SK-MEL-5 (cell line): ENCODE results near the gene EXD1. TPM values are rescaled to one million over a fixed set of nuclear protein-coding genes. Genes with fewer than 3 reads are reported as not detected.
"Not testable (repeated sequence)": the region's sequence is repeated elsewhere in the genome, so short reads cannot be mapped to it uniquely, and the experiment has no call there.

Experiments
- DNase-seq: peaks from one replicate; pipeline ENCODE4 v3.0.0-alpha.2; 2016; ENCODE audit warnings: low read depth, low spot score
- in situ Hi-C: cut with HindIII; loops from 2 replicates; pipeline ENCODE4 v1.10.0; 2016; ENCODE audit warnings: low sequenced_read_pairs, high pct_unique_total_duplicates, low pct_unique_long_range_greater_than_20kb
- polyA plus RNA-seq, 2 experiments: library from polyadenylated mRNA; depleted of rRNA; stranded (reverse); fragments of >200 nt; gene quantifications; 2 replicates each; pipeline ENCODE4 v1.2.3, GENCODE V29; 2015
- total RNA-seq: library from RNA; depleted of rRNA; stranded (reverse); fragments of >200 nt; shearing (Covaris generic); gene quantifications from 2 replicates; pipeline ENCODE4 v1.2.3, GENCODE V29; 2014; rRNA removed

EXD1 gene, protein sequence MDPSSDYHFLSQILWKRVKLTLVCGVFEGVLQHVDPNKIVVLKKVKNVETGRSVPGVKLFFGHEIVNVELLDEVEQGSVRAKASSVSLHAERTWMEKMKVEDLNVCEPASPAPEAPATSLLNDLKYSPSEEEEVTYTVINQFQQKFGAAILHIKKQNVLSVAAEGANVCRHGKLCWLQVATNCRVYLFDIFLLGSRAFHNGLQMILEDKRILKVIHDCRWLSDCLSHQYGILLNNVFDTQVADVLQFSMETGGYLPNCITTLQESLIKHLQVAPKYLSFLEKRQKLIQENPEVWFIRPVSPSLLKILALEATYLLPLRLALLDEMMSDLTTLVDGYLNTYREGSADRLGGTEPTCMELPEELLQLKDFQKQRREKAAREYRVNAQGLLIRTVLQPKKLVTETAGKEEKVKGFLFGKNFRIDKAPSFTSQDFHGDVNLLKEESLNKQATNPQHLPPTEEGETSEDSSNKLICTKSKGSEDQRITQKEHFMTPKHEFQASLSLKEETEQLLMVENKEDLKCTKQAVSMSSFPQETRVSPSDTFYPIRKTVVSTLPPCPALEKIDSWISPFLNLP
- 0.51 TPM in 1 of 2 replicates, not detected in the other for total RNA-seq
- polyA plus RNA-seq (2015; cell fraction: cytosol; rRNA removed), result 0.04 TPM in 1 of 2 replicates, not detected in the other
- polyA plus RNA-seq (2015; cell fraction: nucleus; rRNA removed), result 0.11 TPM in 1 of 2 replicates, not detected in the other

DNA sequence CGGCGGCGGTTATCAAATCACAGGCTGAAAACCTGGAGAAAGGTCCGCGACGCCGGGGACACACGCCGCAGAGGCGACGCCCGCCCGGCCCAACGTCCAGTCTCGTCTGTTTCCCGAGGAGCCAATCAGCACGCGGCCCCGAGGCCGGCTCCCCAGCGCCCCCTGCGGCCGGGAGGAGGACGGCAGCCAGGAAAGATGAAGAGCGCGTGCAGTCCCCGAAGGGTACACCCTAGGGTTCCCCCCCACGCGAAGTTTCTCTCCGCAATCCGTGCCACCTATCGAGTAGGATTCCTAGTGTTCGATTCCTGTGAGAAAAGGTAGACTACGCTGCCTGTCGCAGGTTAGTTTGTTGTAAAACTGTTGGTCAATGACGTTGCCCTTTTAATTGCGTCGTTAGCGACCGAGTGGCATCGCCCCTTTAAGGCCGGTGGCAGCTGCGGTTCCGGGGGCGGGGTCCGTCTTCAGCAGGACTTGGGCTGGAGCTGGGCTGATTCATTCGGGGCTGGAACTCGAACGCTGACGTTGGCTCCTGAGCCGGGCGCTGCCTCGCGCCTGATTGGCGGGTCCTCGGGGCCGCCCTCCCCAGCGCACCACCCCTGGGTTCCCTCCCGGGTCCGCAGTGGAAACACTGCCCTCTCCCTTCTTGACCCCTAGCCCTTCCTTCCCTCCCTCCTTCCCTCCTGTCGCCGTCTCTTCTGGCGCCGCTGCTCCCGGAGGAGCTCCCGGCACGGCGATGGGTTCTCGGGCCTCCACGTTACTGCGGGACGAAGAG lies at the start of gene EXD1, which contains the start of gene CHP1:
Gene EXD1, minus strand, starts transcription at position 108 of the 772 bp plus-strand sequence. CDS start 4,182 bp downstream, outside the sequence.
Gene CHP1, plus strand, starts transcription at position 619 of the 772 bp plus-strand sequence. Its CDS starts 115 bp downstream, at position 734.
- peak; percentile 97 for DNase-seq
- in situ Hi-C loops, result no loop called here

DNA sequence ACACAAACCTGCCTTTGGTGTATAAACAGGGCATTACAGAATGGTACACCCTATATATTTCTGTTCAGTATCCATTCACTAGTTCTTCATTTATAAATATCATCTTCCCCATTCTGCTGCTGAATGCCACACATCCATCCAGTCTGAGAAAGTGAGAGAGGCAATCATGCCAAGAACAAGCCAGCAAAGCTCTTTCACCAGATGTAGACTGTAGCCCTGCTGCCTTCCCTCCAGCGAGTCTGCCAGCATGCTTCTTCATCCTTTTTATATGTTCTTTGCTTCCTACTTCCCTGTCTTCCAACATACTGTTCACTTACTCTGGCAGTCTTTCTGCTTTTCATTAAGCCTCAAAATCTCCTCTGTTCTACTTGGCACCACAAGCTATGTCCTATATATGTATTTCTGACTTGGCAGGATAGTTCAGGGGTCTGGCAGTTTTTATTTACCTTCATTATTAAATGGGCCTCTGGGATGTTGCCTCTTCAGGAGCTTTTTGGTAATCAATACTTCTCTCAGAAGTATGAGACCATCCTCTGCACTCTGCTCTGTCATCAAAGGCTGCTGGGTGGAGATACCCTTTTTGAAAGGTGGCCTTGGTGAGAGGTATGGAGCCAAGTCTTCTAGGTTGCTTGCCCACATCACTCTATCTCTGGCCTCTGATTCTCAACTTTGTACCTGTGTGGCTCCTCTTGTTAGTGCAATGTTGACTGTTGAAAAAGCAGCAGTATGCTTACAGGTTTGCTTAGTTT lies 49.2 kb upstream of the EXD1 start:
- DNase-seq, result no peak
- in situ Hi-C loops, result no loop called here

DNA sequence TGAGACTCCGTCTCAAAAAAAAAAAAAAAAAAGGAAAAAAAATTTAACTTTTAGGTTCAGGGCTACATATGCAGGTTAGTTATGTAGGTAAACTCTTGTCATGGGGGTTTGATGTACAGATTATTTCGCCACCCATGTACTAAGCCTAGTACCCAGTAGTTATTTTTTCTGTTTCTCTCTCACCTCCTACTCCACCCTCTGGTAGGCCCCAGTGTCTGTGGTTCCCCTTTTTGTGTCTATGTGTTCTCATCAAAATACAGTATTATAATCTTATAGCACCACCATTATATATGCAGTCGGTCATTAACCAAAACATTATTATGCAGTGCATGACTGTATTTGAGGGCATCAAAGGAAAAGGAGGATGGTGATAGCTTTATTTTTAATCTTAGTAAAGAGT lies 47.8 kb upstream of the EXD1 start:
- in situ Hi-C loops, result no loop called here
- DNase-seq, result no peak

DNA sequence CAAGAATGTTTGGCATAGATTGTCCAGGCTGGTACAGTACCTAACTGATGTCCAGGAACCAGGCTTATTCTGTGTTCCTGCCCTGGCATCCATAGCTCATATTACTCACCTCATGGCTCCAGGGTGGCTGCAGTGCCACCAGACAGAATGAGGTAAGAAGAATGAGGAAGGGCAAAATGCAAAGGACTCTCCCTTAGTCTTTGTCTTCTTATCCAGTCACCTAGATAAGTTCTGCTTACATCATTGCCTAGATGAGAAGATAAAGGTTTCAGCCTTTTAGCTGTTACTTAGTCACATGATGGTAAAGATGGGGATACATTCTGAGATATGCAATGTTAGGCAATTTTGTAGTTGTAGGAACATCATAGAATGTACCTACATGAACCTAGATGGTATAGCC lies 46.3 kb upstream of the EXD1 start:
- DNase-seq, result no peak
- in situ Hi-C loops, result no loop called here

DNA sequence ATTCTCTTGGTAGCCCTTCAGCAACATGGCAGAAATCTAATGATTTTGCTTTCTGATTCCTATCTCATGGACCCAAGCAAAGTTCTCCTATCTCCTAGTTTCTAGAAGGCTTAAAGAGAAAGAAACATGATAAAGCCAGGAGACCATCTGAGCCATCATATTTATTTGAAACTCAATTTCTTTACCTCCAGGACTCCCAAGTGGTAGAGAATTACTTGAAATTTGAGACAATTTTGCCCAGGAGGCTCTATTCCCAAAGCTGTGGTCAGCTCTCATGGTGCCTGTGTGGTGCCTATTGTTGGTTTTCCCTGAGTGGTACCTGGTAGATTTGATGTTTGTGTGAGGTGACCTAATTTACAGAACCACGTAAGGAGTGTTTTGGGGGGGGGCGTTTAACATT lies 39.3 kb upstream of the EXD1 start:
- DNase-seq, result no peak
- in situ Hi-C loops, result no loop called here

DNA sequence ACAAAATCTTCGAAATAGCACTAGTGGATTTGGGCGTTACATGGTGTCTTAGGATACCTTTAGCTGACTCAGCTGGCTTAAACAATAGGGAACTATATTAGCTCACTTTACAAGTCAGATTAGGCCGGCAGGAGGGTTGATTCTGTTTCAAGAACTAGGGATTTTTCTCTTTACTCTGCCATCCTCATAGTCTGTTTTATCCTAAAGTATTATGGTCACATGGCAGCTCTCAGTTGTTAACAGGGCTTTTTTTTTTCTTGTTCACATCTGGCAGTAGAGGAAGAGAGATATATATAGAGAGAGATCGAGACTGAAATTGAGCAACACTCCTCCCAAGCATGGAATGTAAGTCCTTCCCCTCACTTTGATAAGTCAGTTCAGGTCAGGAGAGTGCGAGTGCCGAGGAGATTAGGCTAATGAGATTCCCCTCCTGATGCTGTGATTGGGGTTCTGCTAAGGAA lies 33.4 kb upstream of the EXD1 start:
- in situ Hi-C loops, result no loop called here

DNA sequence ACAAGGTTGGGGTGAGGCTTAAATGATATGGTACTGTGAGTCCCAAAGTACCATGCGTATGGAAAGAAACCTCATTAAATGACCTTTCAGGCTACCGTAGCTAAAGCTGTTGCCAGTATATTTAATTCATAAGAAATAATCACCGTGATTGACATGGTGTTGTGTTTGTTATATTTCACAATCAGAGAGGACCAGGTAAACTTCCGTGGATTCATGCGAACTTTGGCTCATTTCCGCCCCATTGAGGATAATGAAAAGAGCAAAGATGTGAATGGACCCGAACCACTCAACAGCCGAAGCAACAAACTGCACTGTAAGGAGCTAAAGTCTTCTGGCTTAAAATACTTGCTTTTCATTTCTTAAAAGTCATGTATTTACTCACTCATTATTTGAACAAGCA lies 32.0 kb upstream of the EXD1 start:
- DNase-seq, result no peak
- in situ Hi-C loops, result no loop called here

More for the DNA sequence above, 33.4 kb upstream of the EXD1 start:
- no peak for DNase-seq

DNA sequence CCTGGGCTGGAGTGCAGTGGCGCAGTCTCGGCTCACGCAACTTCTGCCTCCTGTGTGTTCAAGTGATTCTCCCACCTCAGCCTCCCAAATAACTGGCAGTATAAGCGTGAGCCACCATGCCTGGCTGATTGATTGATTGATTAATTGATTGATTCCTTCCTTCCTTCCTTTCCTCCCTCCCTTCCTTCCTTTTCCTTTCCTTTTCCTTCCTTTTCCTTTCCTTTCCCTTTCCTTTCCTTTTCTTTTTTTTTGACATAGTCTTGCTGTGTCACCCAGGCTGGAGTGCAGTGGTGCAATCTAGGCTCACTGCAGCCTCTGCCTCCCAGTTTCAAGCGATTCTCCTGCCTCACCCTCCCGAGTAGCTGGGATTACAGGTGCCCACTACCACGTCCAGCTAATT lies 30.4 kb upstream of the EXD1 start:
- in situ Hi-C loops, DNase-seq: not testable (repeated sequence)

DNA sequence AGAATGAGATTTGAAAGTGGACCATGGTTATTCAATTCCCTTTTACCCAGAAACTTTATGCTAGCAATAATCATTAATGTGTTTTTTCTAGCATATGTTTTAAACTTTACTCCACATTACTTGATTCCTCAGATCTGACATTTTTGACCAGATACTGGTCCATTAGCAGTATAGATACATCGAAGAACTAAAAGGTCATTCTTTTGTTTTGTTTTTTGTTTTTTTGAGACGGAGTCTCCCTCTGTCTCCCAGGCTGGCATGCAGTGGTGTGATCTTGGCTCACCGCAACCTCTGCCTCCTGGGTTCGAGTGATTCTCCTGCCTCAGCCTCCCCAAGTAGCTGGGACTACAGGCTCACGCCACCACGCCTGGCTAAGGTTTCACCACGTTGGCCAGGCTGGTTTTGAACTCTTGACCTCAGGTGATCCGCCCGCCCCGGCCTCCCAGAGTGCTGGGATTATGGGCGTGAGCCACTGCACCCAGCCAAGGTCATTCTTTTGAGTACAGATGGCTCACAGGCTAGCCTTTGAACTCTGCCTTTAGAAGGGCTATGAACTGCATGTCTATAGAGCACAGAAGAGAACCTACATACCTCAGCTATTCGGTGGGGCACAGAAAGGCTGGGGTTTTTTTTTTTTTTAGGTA lies 29.1 kb upstream of the EXD1 start:
- in situ Hi-C loops, result no loop called here

DNA sequence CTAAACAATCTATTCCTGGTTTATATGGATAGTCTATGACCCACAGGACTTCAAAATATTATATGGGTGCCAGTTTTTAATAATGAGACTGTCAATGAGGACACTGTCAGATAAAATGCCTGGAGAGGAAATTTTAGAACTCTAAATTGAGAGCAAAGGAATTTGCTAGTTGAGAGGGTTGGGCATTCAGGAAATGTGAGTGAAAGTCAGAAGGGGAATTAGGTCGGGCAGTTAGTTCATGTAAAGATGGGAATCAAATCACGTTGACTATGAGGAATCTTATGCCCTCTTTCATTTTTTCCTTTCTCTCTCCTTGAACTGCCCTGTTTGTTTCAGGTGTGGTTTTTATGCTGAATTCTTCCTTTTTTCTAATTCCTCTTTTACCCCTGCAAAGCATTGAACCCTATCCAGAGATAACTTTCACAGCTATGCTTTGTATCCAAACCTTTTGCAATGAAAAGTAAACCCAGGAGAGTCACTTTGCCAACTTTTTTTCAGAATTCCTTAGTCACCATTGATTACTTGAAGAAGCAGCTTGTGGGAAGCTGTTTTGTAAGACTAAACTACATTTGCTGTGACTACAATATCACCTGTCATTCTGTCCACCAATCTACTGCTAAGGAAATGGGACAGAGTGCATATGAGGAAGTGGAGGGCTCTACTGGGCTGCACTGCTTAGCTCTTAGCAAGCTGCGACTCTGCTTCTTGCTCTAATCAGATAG lies 28.4 kb upstream of the EXD1 start:
- DNase-seq, result no peak
- in situ Hi-C loops, result no loop called here

More for the DNA sequence above, 29.1 kb upstream of the EXD1 start:
- no peak for DNase-seq

DNA sequence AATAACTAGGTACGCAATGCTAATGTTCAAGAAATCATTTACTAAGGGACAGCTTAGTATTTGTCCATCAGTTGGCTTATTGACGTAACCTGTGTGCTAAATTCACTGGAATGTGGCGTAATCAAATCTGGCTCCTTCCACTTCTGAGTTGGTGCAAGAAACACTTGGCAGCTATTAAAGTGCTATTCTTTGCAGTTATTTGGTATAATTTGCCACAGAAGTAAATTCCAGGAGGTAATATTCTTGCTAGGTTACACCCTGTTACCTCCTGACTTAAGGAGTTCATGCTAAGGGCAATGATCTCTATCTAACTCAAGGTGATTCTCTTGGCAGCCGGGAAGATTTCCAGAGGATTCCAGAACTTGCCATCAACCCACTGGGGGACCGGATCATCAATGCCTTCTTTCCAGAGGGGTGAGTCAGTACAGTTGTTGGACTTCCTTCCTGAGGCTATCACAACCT lies 26.1 kb upstream of the EXD1 start:
- in situ Hi-C loops, result no loop called here
- DNase-seq, result no peak

DNA sequence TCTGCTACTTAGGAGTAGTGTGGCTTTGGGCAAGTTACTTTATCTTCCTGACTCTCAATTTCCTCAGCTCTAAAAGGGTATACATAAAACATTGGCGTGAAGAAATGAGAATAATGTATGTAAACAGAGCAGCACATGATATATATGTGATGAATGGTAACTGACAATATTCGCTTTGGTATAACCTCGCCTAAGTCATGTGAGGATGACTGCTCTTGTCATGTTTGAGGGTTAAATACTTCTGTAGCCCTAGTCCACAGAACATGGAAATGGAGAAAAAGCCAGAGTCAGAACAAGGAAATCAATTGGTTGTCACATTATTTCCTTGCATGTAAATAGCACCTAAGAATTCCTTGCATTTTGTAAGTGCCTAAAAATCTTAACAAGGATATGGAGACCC lies 25.5 kb upstream of the EXD1 start:
- DNase-seq, result no peak
- in situ Hi-C loops, result no loop called here

DNA sequence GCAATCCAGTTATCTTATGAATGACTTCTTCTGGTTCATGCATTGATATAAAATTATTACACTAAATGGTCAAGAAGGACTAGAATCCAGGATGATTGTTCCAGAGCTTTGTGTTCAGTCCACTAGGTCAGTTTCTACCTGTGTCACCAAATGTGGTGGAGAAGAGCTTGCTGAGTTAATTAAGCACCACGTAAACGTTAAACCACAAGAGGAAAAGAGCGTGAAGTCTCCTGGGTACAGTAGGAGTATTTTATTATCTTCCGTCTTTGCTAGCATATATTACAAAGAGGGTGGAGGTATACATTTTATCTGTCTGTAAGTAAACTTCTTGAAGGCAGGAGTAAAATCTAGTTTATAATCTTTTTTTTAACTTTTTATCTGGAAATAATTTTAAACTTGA lies 24.0 kb upstream of the EXD1 start:
- in situ Hi-C loops, result no loop called here
- DNase-seq, result no peak

DNA sequence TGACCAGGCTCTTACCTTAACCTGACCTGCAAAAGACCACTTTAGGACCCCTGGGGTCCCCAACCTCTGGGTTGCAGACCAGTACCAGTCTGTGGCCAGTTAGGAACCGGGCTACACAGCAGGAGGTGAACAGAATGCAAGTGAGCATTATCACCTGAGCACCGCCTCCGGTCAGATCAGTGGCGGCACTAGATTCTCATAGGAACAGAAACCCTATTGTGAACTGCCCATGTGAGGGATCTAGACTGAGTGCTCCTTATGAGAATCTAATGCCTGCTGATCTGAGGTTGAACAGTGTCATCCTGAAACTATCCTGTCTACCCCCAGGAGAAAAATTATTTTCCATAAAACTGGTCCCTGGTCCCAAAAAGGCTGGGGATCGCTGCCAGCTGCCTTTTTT lies 20.9 kb upstream of the EXD1 start:
- DNase-seq, result peak; percentile 73
- in situ Hi-C loops, result no loop called here

DNA sequence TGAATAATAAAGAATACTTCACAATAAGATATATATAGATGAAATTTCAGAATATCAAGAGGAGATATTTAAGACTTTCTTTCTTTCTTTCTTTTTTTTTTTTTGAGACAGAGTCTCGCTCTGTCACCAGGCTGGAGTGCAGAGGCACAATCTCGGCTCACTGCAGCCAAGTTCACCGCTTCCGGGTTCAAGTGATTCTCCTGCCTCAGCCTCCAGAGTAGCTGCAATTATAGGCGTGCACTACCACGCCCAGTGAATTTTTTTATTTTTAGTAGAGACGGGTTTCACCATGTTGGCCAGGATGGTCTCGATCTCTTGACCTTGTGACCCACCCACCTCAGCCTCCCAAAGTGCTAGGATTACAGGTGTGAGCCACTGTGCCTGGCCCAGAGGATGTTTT lies 20.2 kb upstream of the EXD1 start:
- in situ Hi-C loops, DNase-seq: not testable (repeated sequence)

DNA sequence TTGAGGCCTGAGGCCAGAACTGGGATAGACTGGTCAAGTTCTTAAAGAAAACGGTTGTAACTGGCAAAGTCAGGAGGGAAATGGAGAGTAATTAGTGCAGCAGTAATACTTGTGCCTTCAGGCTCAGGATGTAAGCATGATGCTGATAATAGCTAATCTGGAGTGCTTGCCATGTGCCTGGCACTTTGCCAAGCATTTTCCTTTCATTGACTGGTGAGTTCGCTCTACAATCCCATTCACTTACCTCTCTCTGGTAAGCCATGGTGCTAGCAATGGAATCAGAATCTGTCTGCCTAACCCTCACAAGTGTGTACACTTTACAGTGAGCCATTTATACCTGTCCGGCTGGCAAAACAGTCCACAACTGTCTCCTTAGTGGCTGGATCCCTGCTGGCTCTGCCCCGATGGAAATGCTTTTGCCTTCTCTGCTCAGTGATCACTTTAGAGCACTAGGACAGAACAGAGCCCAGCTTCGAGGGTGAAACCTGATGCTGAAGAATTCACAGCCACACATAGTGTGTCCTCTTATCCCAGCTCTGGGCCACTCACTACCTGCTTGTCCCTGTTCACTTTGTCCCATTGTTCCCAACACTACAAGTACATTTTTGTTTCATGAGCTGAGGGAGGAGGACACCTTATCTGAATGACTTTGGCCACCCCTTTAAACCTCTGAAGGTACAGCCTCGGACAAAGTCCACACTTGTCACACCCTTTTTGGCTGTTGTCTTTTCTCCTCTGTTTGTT lies 10.8 kb upstream of the EXD1 start:
- peak; percentile 98 for DNase-seq
- in situ Hi-C loops, result no loop called here
